ENCODE measurements around the gene PALD1. TPM values are rescaled to one million over a fixed set of nuclear protein-coding genes. Genes with fewer than 3 reads are reported as not detected.

Gene PALD1
- total and polyA plus RNA-seq, 9 of the 15 experiments (the other 6 are each of a cell fraction or from before 2014, with no cell fraction given) = 0.03 to 0.29 (median 0.09) TPM; not detected in 2

- TF ChIP-seq RAD21 (CRISPR knock-in tag; conservative IDR thresholded peaks at IDR 0.05 in 1 of 2, IDR thresholded peaks at IDR 0.05 in 1 of 2) (peak; percentile 83 to 87), MBD1 (CRISPR knock-in tag; IDR thresholded peaks at IDR 0.05) (no peak), EZH2 (IDR thresholded peaks at IDR 0.05; ENCODE audit: borderline replicate concordance, low read depth, low read length) (no peak), ETV6 (IDR thresholded peaks at IDR 0.05; ENCODE audit: borderline replicate concordance in 1 of 2, low read depth in 2 of 2, low read length in 1 of 2) (no peak), ETV6 (CRISPR knock-in tag; IDR thresholded peaks at IDR 0.05; ENCODE audit: borderline replicate concordance) (no peak), SIRT6 (IDR thresholded peaks at IDR 0.05; ENCODE audit: low read depth, low read length) (no peak), MEIS2 (IDR thresholded peaks at IDR 0.05; ENCODE audit: partially characterized antibody) (peak; percentile 73), MITF (IDR thresholded peaks at IDR 0.05) (peak; percentile 78; the same call in 1 of the 2 replicates), TBL1XR1 (IDR thresholded peaks at IDR 0.05; ENCODE audit: low read length in 2 of 2) (peak; percentile 79 to 92; a peak in 3 of 4 replicates), XRCC5 (IDR thresholded peaks at IDR 0.05; ENCODE audit: low read depth, low read length) (peak; percentile 94), ARHGAP35 (IDR thresholded peaks at IDR 0.05; ENCODE audit: partially characterized antibody) (no peak), ZBTB1 (CRISPR knock-in tag; IDR thresholded peaks at IDR 0.05; ENCODE audit: borderline replicate concordance, low read depth) (peak; percentile 39; the same call in 1 of the 2 replicates), RBM17 (IDR thresholded peaks at IDR 0.05; ENCODE audit: borderline replicate concordance, low read depth, low read length) (no peak), ZNF655 (CRISPR knock-in tag; IDR thresholded peaks at IDR 0.05) (no peak), SNIP1 (IDR thresholded peaks at IDR 0.05; ENCODE audit: low read depth) (no peak), NRF1 (conservative IDR thresholded peaks at IDR 0.05 in 1 of 2, IDR thresholded peaks at IDR 0.05 in 1 of 2) (peak; percentile 21 to 40; a peak in 2 of 4 replicates), ZNF133 (CRISPR knock-in tag; IDR thresholded peaks at IDR 0.05) (no peak), COPS2 (conservative IDR thresholded peaks at IDR 0.05) (no peak), UBTF (IDR thresholded peaks at IDR 0.05; ENCODE audit: borderline replicate concordance in 1 of 2, low read depth in 2 of 2, low read length in 2 of 2) (0 out of 4 replicates have a peak, but pooled peaks of 1 of the 2 experiments have one; percentile 38)
These were observed 80.6 kb downstream of the PALD1 start (continued) for GRCh38 chr10:70558871-70559810.
